ENCODE data around the gene ZC3H18. TPM values are rescaled to one million over a fixed set of nuclear protein-coding genes. Genes with fewer than 3 reads are reported as not detected.

Gene ZC3H18
- total and polyA plus RNA-seq, 10 of the 15 experiments (the other 5 are each of a cell fraction or from before 2014, with no cell fraction given) = 1.0 to 58.3 (median 22.4) TPM

DNA sequence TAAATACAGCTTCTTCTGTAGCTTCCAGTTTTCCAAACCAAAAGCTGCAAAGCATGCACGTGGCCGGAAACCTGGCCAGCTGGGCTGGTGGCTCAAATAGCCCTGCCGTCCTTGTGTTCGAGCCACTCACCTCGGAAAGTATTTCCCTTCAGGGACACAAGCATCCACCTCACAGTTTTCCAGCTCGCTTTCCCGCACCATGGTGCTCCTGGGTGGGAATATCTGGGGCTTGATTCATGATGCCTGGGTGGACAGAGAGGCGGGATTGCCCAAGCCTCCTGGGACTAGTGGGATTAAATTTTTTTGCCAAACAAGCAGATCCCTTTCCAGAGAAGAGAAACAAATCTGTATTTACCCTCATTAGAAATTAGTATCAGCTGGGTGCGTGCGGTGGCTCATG is 99.8 kb downstream of the ZC3H18 start:
- H3K4me1 ChIP-seq (ENCODE audit: control insufficient read depth, insufficient read depth, low read length) = no peaks in the 10 kb centered on the region; the same call in 1 of the 2 replicates
- no peak overlapping the region for H3K27ac ChIP-seq (ENCODE audit: control insufficient read depth, insufficient read depth)
- no peaks in the 10 kb centered on the region; the same call in 1 of the 2 replicates for H3K79me2 ChIP-seq (ENCODE audit: control insufficient read depth, insufficient read depth, low read length)
- ChIA-PET RAD21 (ENCODE audit: unreplicated experiment) (no interaction called here), POLR2A (interaction anchor here (0.6 kb wide), 1 partner anchor 390 kb away, joined by 6 read pairs; no protein-coding TSS in a partner anchor), SMC1A (ENCODE audit: uncharacterized antibody, unreplicated experiment) (no interaction called here), CTCF (interaction anchor here (1.0 to 3.6 kb wide), 2 partner anchors 11 to 37 kb away, joined by 3 to 23 read pairs; no protein-coding TSS in a partner anchor)
- BruUV-seq (replicated peaks) = no TSS peak
- DNase-seq (ENCODE audit: low read depth, low spot score) = no peak
- no peaks in the 10 kb centered on the region for H3K36me3 ChIP-seq (ENCODE audit: control insufficient read depth in 2 of 2, insufficient read depth in 2 of 2, low read length in 1 of 2)
- H2AFZ ChIP-seq (ENCODE audit: control insufficient read depth, low read depth, low read length) = no peak overlapping the region
- H3K4me3 ChIP-seq = no peak overlapping the region
- no peak overlapping the region for H3K4me2 ChIP-seq (ENCODE audit: control insufficient read depth, insufficient read depth)
- H3K9me3 ChIP-seq (replicated peaks; ENCODE audit: control insufficient read depth, insufficient read depth, low read length) = no peaks in the 10 kb centered on the region
- ATAC-seq = no peak
- H3K9ac ChIP-seq (ENCODE audit: control insufficient read depth, insufficient read depth, low read length) = no peak overlapping the region
- 90% methylated on average over 10 of the region's 10 CpGs for WGBS (ENCODE audit: insufficient coverage, insufficient replicate concordance, low lambda C conversion rate, missing lambda C conversion rate)
- intact Hi-C loops (cut with micrococcal nuclease; ENCODE audit: unreplicated experiment) (no loop called here), in situ Hi-C loops (cut with MboI) (no loop called here)
- FAIRE-seq = no peak
- no peak for TF ChIP-seq NR2C2 (IDR thresholded peaks at IDR 0.05; ENCODE audit: borderline replicate concordance, control insufficient read depth, insufficient read length, low read depth)
- TF ChIP-seq, protein P1, sequence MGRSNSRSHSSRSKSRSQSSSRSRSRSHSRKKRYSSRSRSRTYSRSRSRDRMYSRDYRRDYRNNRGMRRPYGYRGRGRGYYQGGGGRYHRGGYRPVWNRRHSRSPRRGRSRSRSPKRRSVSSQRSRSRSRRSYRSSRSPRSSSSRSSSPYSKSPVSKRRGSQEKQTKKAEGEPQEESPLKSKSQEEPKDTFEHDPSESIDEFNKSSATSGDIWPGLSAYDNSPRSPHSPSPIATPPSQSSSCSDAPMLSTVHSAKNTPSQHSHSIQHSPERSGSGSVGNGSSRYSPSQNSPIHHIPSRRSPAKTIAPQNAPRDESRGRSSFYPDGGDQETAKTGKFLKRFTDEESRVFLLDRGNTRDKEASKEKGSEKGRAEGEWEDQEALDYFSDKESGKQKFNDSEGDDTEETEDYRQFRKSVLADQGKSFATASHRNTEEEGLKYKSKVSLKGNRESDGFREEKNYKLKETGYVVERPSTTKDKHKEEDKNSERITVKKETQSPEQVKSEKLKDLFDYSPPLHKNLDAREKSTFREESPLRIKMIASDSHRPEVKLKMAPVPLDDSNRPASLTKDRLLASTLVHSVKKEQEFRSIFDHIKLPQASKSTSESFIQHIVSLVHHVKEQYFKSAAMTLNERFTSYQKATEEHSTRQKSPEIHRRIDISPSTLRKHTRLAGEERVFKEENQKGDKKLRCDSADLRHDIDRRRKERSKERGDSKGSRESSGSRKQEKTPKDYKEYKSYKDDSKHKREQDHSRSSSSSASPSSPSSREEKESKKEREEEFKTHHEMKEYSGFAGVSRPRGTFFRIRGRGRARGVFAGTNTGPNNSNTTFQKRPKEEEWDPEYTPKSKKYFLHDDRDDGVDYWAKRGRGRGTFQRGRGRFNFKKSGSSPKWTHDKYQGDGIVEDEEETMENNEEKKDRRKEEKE (IDR thresholded peaks at IDR 0.05) = no peak
- TF ChIP-seq CBX3 (IDR thresholded peaks at IDR 0.05; ENCODE audit: borderline replicate concordance, low read depth) = no peak
- TF ChIP-seq, protein P2, sequence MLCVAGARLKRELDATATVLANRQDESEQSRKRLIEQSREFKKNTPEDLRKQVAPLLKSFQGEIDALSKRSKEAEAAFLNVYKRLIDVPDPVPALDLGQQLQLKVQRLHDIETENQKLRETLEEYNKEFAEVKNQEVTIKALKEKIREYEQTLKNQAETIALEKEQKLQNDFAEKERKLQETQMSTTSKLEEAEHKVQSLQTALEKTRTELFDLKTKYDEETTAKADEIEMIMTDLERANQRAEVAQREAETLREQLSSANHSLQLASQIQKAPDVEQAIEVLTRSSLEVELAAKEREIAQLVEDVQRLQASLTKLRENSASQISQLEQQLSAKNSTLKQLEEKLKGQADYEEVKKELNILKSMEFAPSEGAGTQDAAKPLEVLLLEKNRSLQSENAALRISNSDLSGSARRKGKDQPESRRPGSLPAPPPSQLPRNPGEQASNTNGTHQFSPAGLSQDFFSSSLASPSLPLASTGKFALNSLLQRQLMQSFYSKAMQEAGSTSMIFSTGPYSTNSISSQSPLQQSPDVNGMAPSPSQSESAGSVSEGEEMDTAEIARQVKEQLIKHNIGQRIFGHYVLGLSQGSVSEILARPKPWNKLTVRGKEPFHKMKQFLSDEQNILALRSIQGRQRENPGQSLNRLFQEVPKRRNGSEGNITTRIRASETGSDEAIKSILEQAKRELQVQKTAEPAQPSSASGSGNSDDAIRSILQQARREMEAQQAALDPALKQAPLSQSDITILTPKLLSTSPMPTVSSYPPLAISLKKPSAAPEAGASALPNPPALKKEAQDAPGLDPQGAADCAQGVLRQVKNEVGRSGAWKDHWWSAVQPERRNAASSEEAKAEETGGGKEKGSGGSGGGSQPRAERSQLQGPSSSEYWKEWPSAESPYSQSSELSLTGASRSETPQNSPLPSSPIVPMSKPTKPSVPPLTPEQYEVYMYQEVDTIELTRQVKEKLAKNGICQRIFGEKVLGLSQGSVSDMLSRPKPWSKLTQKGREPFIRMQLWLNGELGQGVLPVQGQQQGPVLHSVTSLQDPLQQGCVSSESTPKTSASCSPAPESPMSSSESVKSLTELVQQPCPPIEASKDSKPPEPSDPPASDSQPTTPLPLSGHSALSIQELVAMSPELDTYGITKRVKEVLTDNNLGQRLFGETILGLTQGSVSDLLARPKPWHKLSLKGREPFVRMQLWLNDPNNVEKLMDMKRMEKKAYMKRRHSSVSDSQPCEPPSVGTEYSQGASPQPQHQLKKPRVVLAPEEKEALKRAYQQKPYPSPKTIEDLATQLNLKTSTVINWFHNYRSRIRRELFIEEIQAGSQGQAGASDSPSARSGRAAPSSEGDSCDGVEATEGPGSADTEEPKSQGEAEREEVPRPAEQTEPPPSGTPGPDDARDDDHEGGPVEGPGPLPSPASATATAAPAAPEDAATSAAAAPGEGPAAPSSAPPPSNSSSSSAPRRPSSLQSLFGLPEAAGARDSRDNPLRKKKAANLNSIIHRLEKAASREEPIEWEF (IDR thresholded peaks at IDR 0.05; ENCODE audit: insufficient replicate concordance, low read depth, low read length) = no peak
- no peak for TF ChIP-seq EP300 (IDR thresholded peaks at IDR 0.05; ENCODE audit: borderline replicate concordance in 1 of 2, control insufficient read depth in 1 of 2, low read depth in 2 of 2, low read length in 2 of 2)
- no peak for TF ChIP-seq RAD21 (IDR thresholded peaks at IDR 0.05; ENCODE audit: insufficient read depth, low read depth, low read length)
- no peak for TF ChIP-seq POLR2AphosphoS2 (IDR thresholded peaks at IDR 0.05; ENCODE audit: low read depth, low read length)
- H4K20me1 ChIP-seq (ENCODE audit: control insufficient read depth, insufficient read depth) = no peaks in the 10 kb centered on the region
- H3K27me3 ChIP-seq (replicated peaks in 1 of 2; ENCODE audit: control insufficient read depth in 2 of 2, insufficient read depth in 2 of 2, low read length in 1 of 2) = no peaks in the 10 kb centered on the region

All from GM12878 (cell line).